B cell (primary cell): Measurements from ENCODE around the gene ZNF469. TPM values are rescaled to one million over a fixed set of nuclear protein-coding genes. Genes with fewer than 3 reads are reported as not detected.

ENCODE experiments used
- ATAC-seq: fragments of 200-7000 bp; cut with Tn5 transposase; one replicate; pipeline ENCODE4 v1.10.0; 2021; ENCODE audit warnings: low read depth, mild to moderate bottlenecking, moderate number of reproducible peaks, moderate library complexity
- CTCF ChIA-PET: fragments of 350-600 bp; sonication (Branson Sonifier 250); formaldehyde crosslinking; loops from one replicate; lab custom pipeline; 2021; ENCODE audit warnings: antibody characterized with exemption, inconsistent platforms; lab: Charles Lee
- POLR2A ChIA-PET: fragments of 350-600 bp; sonication (Branson Sonifier 250); formaldehyde crosslinking; loops from one replicate; lab custom pipeline; 2021; ENCODE audit warnings: antibody characterized with exemption; lab: Charles Lee
- DNase-seq: peaks from one replicate; pipeline ENCODE4 v3.0.0; 2013
- H2AFZ ChIP-seq: 2 replicates; pipeline ENCODE4 v1.6.1; 2012; ENCODE audit warnings: mild to moderate bottlenecking, low read depth, low read length; ENCODE audit not compliant: insufficient read depth, poor library complexity, severe bottlenecking
- H3K27ac ChIP-seq, 2 donors: 1 replicate in 1 of 2; 2 replicates in 1 of 2; pipeline ENCODE4 v1.5.1; 2012 to 2013; ENCODE audit warnings: low read length in 2 of 2, mild to moderate bottlenecking in 2 of 2, moderate library complexity in 1 of 2
- H3K27me3 ChIP-seq, 4 experiments: fragments of 200-600 bp in 1 of 4; sonication (generic) in 1 of 4; replicated peaks in 1 of 4; 1 replicate in 2 of 4; 2 replicates in 2 of 4; pipeline versions ENCODE4 v1.6.1 to v1.7.0; 2013 to 2016; ENCODE audit warnings: low read length in 3 of 4, mild to moderate bottlenecking in 2 of 4, mixed read lengths in 1 of 4, moderate library complexity in 1 of 4; ENCODE audit not compliant: insufficient read depth in 4 of 4, control insufficient read depth in 3 of 4; ENCODE audit errors: control extremely low read depth in 1 of 4
- H3K36me3 ChIP-seq, 2 experiments: replicated peaks in 1 of 2; 1 replicate in 1 of 2; 2 replicates in 1 of 2; pipeline versions ENCODE4 v1.6.1 to v1.7.1; 2013; ENCODE audit warnings: low read length in 1 of 2; ENCODE audit not compliant: insufficient read depth in 2 of 2, control insufficient read depth in 1 of 2; ENCODE audit errors: control extremely low read depth in 1 of 2, extremely low read depth in 1 of 2
- H3K4me1 ChIP-seq, 2 donors: fragments of 200-600 bp in 1 of 2; sonication (generic) in 1 of 2; 1 replicate in 1 of 2; 2 replicates in 1 of 2; pipeline versions ENCODE4 v1.5.1 to v1.6.1; 2013 to 2017; ENCODE audit warnings: low read length in 2 of 2; ENCODE audit not compliant: control insufficient read depth in 2 of 2, insufficient read depth in 2 of 2
- H3K4me2 ChIP-seq: replicated peaks from 2 replicates; pipeline ENCODE3; 2012; ENCODE audit warnings: mild to moderate bottlenecking, low read depth, low read length; ENCODE audit not compliant: poor library complexity, severe bottlenecking
- H3K4me3 ChIP-seq, 5 experiments: fragments of 200-600 bp in 1 of 5; sonication (generic) in 1 of 5; 1 replicate in 3 of 5; 2 replicates in 2 of 5; pipeline versions ENCODE4 v1.5.1 to v1.7.0; 2011 to 2016; ENCODE audit warnings: low read length in 4 of 5, mild to moderate bottlenecking in 4 of 5, low read depth in 2 of 5, control low read depth in 1 of 5, moderate library complexity in 1 of 5; ENCODE audit not compliant: insufficient read depth in 1 of 5; ENCODE audit errors: control extremely low read depth in 1 of 5, extremely low read depth in 1 of 5
- H3K79me2 ChIP-seq: fragments of 200-600 bp; sonication (generic); one replicate; pipeline ENCODE4 v1.6.0; 2016; ENCODE audit warnings: low read length; ENCODE audit not compliant: control insufficient read depth, insufficient read depth
- H3K9ac ChIP-seq: fragments of 200-600 bp; sonication (generic); 2 replicates; pipeline ENCODE4 v1.6.1; 2017; ENCODE audit warnings: mild to moderate bottlenecking, low read length, moderate library complexity
- H3K9me3 ChIP-seq, 3 donors: one replicate each; pipeline versions ENCODE4 v1.6.1 to v1.7.1; 2013; ENCODE audit warnings: low read length in 2 of 3; ENCODE audit not compliant: control insufficient read depth in 2 of 3, insufficient read depth in 1 of 3; ENCODE audit errors: control extremely low read depth in 1 of 3
- H4K20me1 ChIP-seq: 2 replicates; pipeline ENCODE4 v1.6.0; 2012; ENCODE audit warnings: mild to moderate bottlenecking, low read length; ENCODE audit not compliant: insufficient read depth, control insufficient read depth, poor library complexity, severe bottlenecking
- H3K27ac Mint-ChIP-seq: one replicate; pipeline ENCODE4 v1.8.0; 2021; ENCODE audit warnings: mixed read lengths
- H3K27me3 Mint-ChIP-seq: one replicate; pipeline ENCODE4 v1.8.0; 2021; ENCODE audit warnings: mixed read lengths
- H3K4me1 Mint-ChIP-seq: one replicate; pipeline ENCODE4 v1.8.0; 2021; ENCODE audit warnings: mixed read lengths
- H3K4me3 Mint-ChIP-seq: one replicate; pipeline ENCODE4 v1.8.0; 2021; ENCODE audit warnings: mixed read lengths
- H3K9me3 Mint-ChIP-seq: one replicate; pipeline ENCODE4 v1.8.0; 2022; ENCODE audit warnings: mixed read lengths; ENCODE audit not compliant: insufficient read depth
- CTCF ChIP-seq: fragments of 200-600 bp; IDR thresholded peaks from one replicate; pipeline ENCODE4 v1.8.0; 2022; ENCODE audit warnings: antibody characterized with exemption, mild to moderate bottlenecking
- EZH2 ChIP-seq: IDR thresholded peaks from 2 replicates; pipeline ENCODE4 v1.6.1; 2012; ENCODE audit warnings: borderline replicate concordance, low read depth, mild to moderate bottlenecking, moderate library complexity, low read length; ENCODE audit not compliant: insufficient read depth, poor library complexity, severe bottlenecking
- WGBS: methylation state at CpG from one replicate; pipeline ENCODE4 v1.1.5; 2013; ENCODE audit warnings: missing lambda C conversion rate; ENCODE audit not compliant: insufficient coverage; 5-methylcytosine and 5-hydroxymethylcytosine counted together
- intact Hi-C: fragments of 100-400 bp; cut with micrococcal nuclease; formaldehyde crosslinking; loops from one replicate; pipeline ENCODE4 v1.10.0; 2022
- polyA plus RNA-seq: library from polyadenylated mRNA; depleted of rRNA; stranded (reverse); fragments of >200 nt; gene quantifications from 2 replicates; pipeline ENCODE4 v1.2.3, GENCODE V29; 2012
- total RNA-seq, 2 donors: library from RNA; stranded (reverse); fragments of 120-200 nt in 1 of 2; gene quantifications; 1 replicate in 1 of 2; 2 replicates in 1 of 2; pipeline versions ENCODE4 v1.2.3 to v1.2.4, GENCODE V29; 2013 to 2022

ZNF469 gene
- total and polyA plus RNA-seq, 2 donors (not counting 1 experiment from before 2014, with no cell fraction given): 0.25 to 5.9 TPM

- Histone ChIP-seq H3K36me3 (no peaks in the 10 kb centered on the region), H3K27me3 (peaks cover 0 to 4% (median 0%) of the 10 kb centered on the region in 4 experiments), H3K79me2 (no peaks in the 10 kb centered on the region), H3K9me3 (peaks cover 0 to 3% (median 3%) of the 10 kb centered on the region in 3 donors), H4K20me1 (no peaks in the 10 kb centered on the region), H2AFZ (no peak overlapping the region), H3K27ac (no peak overlapping the region), H3K4me1 (no peaks in the 10 kb centered on the region), H3K4me2 (no peak overlapping the region), H3K4me3 (no peak overlapping the region), H3K9ac (no peak overlapping the region)
- ChIA-PET POLR2A (no interaction called here), CTCF (no interaction called here)
- Mint-ChIP-seq H3K9me3 (no peaks in the 10 kb centered on the region), H3K4me1 (peaks cover 2% of the 10 kb centered on the region), H3K4me3 (no peak overlapping the region), H3K27me3 (peaks cover 13% of the 10 kb centered on the region), H3K27ac (no peak overlapping the region)
- WGBS: 91% methylated on average over 13 of the region's 13 CpGs
- ATAC-seq (no peak), DNase-seq (no peak)
- TF ChIP-seq EZH2: no peak
- no peak for TF ChIP-seq CTCF
- intact Hi-C loops: no loop called here
These were observed 26.0 kb upstream of the ZNF469 start for GRCh38 chr16:88356727-88357199.

- Mint-ChIP-seq H3K4me3 (no peak overlapping the region), H3K4me1 (peaks cover 2% of the 10 kb centered on the region), H3K27me3 (peaks cover 17% of the 10 kb centered on the region), H3K9me3 (no peaks in the 10 kb centered on the region), H3K27ac (no peak overlapping the region)
- ChIA-PET POLR2A (no interaction called here), CTCF (no interaction called here)
- Histone ChIP-seq H3K27ac (no peak overlapping the region), H2AFZ (no peak overlapping the region), H3K4me3 (no peak overlapping the region), H3K4me2 (no peak overlapping the region), H4K20me1 (no peaks in the 10 kb centered on the region), H3K79me2 (no peaks in the 10 kb centered on the region), H3K36me3 (no peaks in the 10 kb centered on the region), H3K9me3 (peaks cover 0 to 8% (median 3%) of the 10 kb centered on the region in 3 donors), H3K9ac (no peak overlapping the region), H3K27me3 (peaks cover 0 to 4% (median 0%) of the 10 kb centered on the region in 4 experiments), H3K4me1 (no peaks in the 10 kb centered on the region)
- TF ChIP-seq CTCF: no peak
- TF ChIP-seq EZH2: no peak
- DNase-seq: no peak
- 92% methylated on average over 22 of the region's 26 CpGs for WGBS
- no peak for ATAC-seq
- intact Hi-C loops: no loop called here
These were observed 25.3 kb upstream of the ZNF469 start for GRCh38 chr16:88357317-88358022.
